Right lobe of liver (tissue), 4 donors: ENCODE measurements around the gene CDKN2A.

Experiments used
- CTCF ChIP-seq, 4 donors: fragments of 200-600 bp in 3 of 4; fragments of 450-650 bp in 1 of 4; IDR thresholded peaks; one replicate each; pipeline versions ENCODE4 v1.5.1 to v1.8.0; 2016 to 2022; ENCODE audit warnings: antibody characterized with exemption in 4 of 4, mild to moderate bottlenecking in 2 of 4
- POLR2A ChIP-seq: fragments of 450-650 bp; IDR thresholded peaks from one replicate; pipeline ENCODE4 v1.6.1; 2017; ENCODE audit warnings: antibody characterized with exemption, mild to moderate bottlenecking
- donor health status: DM: no; HTN: no; CAD: no.
- donor health status: DM: no; HTN: no; CAD: no.
- donor health status: DM: no; HTN: yes; CAD: no.

- TF ChIP-seq CTCF (IDR thresholded peaks at IDR 0.05) (no peak), POLR2A (no peak)
Measured at GRCh38 chr9:22010866-22011625, 16.9 kb upstream of the CDKN2A start.
